SK-N-SH (cell line): ENCODE measurements around the gene GSG1.

ENCODE experiments used
- CTCF ChIP-seq: fragments of 200-600 bp; sonication (generic); IDR thresholded peaks from 2 replicates; pipeline ENCODE4 v1.6.1; 2017; ENCODE audit warnings: antibody characterized with exemption, mild to moderate bottlenecking, moderate library complexity
- ELF1 ChIP-seq: IDR thresholded peaks from 2 replicates; pipeline ENCODE4 v1.4.0; 2012

DNA sequence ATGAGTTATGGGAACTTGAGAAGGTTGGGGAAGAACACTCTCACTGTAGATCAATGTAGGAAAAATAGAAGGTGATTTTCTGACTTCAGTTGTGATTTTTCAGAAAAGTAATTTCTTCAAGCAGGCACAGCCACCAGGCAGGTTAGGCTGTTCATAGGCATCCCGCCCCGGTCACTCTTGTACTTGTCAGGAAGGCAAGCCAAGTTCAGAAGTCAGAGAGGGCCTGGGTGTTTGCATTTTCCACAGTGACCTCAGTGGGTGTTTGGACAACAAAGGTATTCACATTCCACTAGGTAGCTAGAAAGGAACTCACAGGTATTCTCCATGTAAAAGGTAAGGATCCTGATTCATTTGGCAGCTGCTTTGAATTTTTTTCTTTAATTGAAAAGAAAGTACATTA lies 62.2 kb downstream of the GSG1 start:
- TF ChIP-seq CTCF: no peak
- TF ChIP-seq ELF1: no peak
